GM19099 (cell line): ENCODE results near the gene ALG10.

Source experiments
- POLR2A ChIP-seq: IDR thresholded peaks from 3 replicates; pipeline ENCODE4 v1.6.1; 2011; ENCODE audit warnings: low read depth; ENCODE audit not compliant: insufficient read length; ENCODE audit errors: extremely low read depth

Gene ALG10

GRCh38 chr12:34022079-34022830, at the start of gene ALG10:
ALG10 (plus strand) TSS chr12:34022496; CDS start chr12:34022600, 104 bp downstream.
- TF ChIP-seq POLR2A: peak; percentile 76

DNA sequence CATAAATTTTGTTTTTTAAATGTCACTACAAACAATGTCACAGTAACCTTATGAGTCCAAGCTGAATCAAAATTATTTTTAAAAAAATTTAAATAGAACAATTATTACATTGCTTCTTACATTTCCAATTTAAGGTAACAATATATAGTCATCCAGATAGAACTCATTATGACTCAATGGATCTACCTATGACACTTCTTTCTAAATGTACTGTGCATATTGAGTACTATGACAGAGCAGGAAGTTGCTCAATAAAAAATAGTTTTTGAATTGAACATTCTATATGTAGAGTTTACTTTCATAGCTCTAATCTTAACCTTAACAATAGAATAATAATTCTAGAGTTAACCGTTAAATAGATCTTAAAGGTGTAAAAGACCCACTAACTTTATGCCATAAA, 44.4 kb upstream of the ALG10 start:
- no peak for TF ChIP-seq POLR2A

- no peak for TF ChIP-seq POLR2A
These were observed 34.0 kb upstream of the ALG10 start for GRCh38 chr12:33988197-33988805.

DNA sequence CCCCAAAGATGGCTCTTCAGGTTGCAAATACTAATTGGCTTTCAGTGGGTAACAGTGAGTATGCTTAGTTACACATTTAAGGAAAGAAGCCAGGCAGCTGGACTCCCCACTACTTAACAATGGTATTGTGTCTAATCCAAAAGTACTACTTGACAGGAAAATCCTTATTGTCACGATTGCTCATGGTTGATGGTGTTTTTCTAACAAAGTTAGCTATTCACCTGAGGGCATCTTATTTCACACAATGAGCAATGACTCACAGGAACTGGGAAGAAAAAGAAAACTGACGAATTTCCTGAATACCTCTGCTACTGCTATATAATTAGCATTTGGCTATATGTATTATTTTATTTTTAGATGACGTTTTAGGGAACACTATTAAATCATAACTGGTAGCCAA, 33.4 kb upstream of the ALG10 start:
- TF ChIP-seq POLR2A: no peak

DNA sequence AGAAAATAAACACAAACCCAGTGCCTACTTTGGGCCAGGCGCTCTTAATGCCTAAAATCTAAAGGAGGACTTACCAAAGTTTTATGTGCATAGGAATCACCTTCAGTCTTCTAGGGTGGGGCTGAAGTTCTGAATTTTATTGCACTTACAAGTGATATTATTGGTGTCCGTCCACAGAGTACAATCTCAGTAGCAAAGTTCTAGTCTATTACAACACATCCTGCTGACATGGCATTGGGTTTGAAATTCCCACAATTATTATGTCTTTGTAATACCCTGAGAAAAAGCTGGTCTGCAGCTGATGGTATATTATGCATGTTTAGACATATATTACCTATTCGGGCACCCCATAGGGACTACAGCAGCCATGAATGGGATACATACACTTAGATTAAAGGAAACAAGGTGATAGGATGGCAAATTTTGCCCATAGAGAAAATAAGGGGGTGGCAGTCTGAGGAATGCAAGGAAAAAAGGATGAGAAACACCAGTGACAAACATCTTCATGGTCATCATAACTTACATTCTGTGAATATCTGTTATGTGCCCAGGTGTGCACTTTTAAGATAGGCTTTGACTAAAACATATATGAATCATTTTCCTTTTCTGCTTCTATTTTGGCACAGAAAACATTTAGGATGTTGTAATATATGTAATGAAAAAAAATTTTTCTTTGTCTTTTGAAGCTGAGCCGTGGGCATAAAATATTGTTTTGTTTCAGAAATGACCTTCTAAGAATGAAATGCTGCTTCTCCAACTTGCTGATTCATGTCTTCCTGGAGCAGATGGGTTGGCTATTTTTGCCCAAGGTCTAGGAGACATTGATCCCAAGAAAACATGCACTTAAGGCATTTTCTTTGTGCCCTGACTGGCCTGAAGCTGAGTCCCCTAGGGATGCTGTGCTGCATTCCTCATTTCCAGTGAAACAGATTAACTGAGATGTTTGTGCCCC, 27.2 kb upstream of the ALG10 start:
- TF ChIP-seq POLR2A: no peak

GRCh38 chr12:34016361-34016760, 5.9 kb upstream of the ALG10 start:
- no peak for TF ChIP-seq POLR2A

DNA sequence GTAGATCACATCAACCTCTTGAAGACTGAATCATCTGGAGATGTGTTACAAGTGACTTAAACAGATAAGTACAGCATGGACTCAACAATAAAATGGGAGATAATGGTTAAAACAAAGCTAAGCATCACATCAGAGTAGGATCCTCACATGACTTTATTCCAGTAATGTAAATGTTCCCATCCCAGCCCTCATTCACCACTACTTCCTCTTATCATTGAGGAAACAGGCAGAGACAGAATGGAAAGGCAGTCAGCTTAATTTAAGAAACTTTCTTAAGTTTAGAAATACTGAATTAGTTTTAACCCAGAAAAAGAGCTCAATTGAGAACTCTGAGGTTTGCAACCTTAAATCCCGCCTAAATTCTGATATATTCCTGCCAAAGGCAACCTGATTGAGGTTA, 1.2 kb upstream of the ALG10 start:
- TF ChIP-seq POLR2A: no peak

GRCh38 chr12:34030591-34030990, 8.3 kb downstream of the ALG10 start:
- no peak for TF ChIP-seq POLR2A

DNA sequence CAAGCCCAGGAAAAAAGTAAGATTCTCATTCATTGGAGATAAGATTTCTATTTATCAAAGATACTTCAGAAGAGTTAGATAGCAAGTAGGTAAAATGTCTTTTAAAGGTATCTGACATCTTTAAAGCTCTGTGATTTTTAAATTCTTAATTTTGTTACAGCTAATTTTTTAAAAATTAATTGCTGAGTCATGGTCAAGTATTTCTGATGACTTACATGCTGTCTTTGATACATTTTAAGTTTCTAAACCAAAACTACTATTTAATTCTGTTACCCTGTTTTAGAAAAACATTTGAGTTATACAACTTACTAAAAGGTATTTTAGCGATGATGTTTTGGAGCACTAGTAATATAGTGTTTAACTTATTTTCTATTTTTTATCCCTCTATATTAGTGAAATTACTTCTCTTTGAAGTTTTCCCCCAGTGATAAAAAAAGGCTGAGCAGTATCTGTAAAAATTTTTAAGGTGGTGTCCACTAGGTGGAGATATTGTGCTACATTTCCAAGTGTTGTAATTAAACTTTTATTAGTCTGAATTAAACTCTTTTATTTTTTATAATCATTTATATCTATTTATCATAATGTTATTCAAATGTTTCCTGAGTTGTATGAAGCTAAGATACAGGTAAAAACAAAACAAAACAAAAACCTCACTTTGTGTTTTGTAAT, 11.5 kb downstream of the ALG10 start:
- TF ChIP-seq POLR2A: no peak

- no peak for TF ChIP-seq POLR2A
These were observed 24.3 kb downstream of the ALG10 start for GRCh38 chr12:34046570-34046969.

DNA sequence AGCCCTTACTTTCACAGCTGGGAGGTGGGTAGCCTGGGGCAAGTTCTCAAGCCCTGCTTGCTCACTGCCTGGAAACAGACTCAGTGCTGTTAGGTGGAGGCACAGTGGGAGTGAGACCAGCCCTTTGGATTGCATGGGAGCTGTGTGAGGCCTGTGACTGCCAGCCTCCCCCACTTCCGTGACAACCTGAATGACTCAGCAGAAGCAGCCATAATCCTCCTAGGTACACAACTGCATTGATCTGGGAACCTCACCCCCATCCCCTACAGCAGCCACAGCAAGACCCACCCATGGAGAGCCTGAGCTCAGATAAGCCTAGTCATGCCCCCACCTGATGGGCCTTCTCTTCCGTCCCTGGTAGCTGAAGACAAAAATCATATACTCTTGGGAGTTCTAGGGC, 26.4 kb downstream of the ALG10 start:
- no peak for TF ChIP-seq POLR2A

- TF ChIP-seq POLR2A: no peak
These were observed 29.2 kb downstream of the ALG10 start for GRCh38 chr12:34051486-34051885.

DNA sequence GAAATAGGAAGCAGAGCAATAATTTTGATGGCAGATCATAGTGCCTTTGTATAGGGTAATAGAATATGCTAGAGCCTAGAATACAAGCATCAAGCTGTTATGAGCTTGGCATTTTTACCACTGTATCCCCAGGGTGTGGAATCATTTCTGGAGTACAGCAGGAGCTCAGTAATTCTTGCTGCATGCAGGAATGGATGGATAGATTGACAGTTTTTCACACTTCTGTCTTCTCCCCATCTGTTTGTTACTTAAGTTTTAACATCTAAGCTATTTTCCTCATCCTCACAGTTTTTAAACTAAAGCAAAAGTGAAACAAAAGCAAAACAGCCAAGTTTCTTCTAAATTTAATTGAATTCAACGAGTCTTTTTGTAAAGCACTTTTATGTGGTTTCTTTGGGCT, 32.6 kb downstream of the ALG10 start:
- no peak for TF ChIP-seq POLR2A
